HFF-Myc (cell line): ENCODE measurements around the gene PRKAR1B.

ENCODE experiments used
- DNase-seq: peaks from one replicate; pipeline ENCODE4 v3.0.0-alpha.2; 2011; ENCODE audit warnings: low read depth; ENCODE audit errors: extremely low read depth
- H3K4me3 ChIP-seq: replicated peaks from 2 replicates; pipeline ENCODE4 v1.5.1; 2011; ENCODE audit warnings: low read depth, mild to moderate bottlenecking, control low read depth, low read length
- TF ChIP-seq, protein P1 (sequence below): IDR thresholded peaks from 2 replicates; pipeline ENCODE4 v1.5.1; 2012; ENCODE audit warnings: mild to moderate bottlenecking, low read depth, low read length, control low read depth; ENCODE audit errors: missing control alignments

Gene PRKAR1B

GRCh38 chr7:516216-516605, 210.9 kb downstream of the PRKAR1B start:
- no peak for DNase-seq
- TF ChIP-seq, protein P1, sequence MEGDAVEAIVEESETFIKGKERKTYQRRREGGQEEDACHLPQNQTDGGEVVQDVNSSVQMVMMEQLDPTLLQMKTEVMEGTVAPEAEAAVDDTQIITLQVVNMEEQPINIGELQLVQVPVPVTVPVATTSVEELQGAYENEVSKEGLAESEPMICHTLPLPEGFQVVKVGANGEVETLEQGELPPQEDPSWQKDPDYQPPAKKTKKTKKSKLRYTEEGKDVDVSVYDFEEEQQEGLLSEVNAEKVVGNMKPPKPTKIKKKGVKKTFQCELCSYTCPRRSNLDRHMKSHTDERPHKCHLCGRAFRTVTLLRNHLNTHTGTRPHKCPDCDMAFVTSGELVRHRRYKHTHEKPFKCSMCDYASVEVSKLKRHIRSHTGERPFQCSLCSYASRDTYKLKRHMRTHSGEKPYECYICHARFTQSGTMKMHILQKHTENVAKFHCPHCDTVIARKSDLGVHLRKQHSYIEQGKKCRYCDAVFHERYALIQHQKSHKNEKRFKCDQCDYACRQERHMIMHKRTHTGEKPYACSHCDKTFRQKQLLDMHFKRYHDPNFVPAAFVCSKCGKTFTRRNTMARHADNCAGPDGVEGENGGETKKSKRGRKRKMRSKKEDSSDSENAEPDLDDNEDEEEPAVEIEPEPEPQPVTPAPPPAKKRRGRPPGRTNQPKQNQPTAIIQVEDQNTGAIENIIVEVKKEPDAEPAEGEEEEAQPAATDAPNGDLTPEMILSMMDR = no peak
- H3K4me3 ChIP-seq = no peak overlapping the region

DNA sequence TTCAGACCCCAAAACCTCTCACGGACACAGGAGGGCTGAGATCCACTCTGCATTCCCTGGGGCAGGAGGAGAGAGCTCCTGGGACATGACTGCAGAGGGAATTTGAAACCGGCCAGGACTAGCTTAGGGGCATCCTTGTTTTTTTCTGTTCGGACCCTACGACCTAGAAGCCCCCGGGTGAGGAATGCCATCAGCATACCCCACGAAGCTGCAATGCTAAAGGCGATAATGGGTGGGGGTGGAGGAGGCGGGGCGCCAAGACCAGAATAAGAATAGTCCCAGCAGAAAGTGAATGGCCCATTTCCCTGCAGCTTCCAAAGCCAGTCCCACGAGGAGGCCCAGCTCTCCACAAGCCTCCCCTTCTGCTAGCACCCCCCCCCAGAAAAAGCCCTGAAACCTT, 211.5 kb downstream of the PRKAR1B start:
- TF ChIP-seq, protein P1 = no peak
- no peak for DNase-seq
- H3K4me3 ChIP-seq = no peak overlapping the region

DNA sequence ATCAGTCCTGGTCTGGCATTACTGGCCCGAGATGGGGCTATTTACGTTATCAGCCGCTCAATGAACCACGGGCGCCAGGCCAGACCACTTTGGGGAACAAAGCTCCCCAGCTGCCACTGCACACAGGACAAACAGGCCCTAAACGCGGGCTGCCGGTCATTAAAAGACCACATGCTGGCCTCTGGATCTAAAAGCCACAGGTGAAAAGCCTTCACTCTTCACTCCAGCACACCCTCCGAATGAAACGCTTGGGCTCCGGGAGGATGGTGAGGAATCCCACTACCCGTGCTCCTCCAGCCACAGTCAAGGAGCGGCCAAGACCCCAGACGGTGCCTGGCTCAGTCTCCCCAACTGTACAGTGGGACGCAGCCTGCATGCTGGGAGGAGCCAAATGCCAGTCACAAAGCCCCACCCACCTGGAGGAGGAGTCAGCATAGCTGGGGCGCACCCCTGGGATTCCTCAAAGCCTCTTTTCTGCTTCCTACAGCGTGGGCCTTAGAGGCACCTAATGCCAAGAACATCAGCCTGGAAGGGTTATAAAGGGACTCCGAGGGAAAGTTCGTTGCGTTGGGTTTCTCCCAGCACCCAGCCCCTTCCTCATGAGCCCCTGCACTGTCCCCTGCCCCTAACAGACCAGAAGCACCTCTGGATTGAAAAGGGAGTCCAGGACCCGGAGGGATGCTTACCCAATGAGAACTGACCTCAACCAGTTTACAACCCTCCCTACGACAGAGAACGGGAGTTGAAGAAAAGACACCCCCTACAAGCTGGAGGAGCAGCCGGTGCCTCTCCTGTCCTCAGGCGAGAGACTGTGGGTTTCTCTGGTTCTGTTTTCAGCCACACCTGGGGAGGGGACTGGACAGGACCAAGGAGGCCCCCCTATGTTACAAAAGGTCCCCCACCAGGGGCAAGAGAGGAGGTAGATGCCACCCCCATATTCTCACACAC, 212.2 kb downstream of the PRKAR1B start:
- H3K4me3 ChIP-seq = no peak overlapping the region
- no peak for DNase-seq
- TF ChIP-seq, protein P1 = no peak

- H3K4me3 ChIP-seq = no peak overlapping the region
- DNase-seq = no peak
- TF ChIP-seq, protein P1 = no peak
Observed at GRCh38 chr7:514242-514641, 212.8 kb downstream of the PRKAR1B start.

DNA sequence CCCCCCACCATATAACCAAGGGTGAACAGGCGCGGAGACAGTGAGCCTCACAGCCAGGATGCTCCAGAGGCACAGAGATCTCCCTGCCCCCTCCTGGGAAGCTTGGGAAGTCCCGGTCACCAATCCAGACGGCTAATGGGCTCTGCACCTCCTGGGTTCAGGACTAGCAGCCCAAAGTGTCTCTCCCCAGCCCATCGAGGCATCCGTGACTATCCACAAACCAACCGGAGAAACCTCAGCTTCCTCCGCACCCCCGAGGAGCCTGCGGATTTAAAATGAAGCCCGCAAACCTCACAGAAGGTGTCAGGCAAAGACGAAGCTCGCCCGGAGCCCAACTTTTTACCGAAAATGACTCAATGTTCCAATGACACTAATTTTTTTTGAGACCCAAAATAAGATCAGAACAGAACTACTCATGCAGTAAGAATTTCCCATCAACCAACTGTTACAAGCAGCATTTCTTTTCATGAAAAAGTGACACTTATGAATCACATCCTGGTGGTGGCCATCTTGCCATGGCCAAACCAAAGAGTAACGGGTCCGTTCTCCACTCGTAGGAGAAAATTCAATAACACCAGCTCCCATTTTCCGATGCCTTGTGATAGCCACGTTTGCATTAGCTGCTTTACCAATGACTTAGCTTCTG, 213.4 kb downstream of the PRKAR1B start:
- no peak overlapping the region for H3K4me3 ChIP-seq
- TF ChIP-seq, protein P1 = no peak
- DNase-seq = no peak

GRCh38 chr7:512541-513311, 214.4 kb downstream of the PRKAR1B start:
- no peak overlapping the region for H3K4me3 ChIP-seq
- DNase-seq = no peak
- TF ChIP-seq, protein P1 = no peak
